Measurements from ENCODE around the gene NXN. TPM values are rescaled to one million over a fixed set of nuclear protein-coding genes. Genes with fewer than 3 reads are reported as not detected.

The NXN gene
- total RNA-seq, 4 donors from 2014 or later: 18.9 to 47.2 (median 33.4) TPM

GRCh38 chr17:1012823-1013728, 33.5 kb upstream of the NXN start:
- Histone ChIP-seq H3K36me3 (peaks cover 54% of the 10 kb centered on the region), H3K27ac (no peak overlapping the region), H3K9me3 (no peaks in the 10 kb centered on the region), H3K4me1 (peaks cover 14% of the 10 kb centered on the region), H3K4me3 (no peak overlapping the region), H3K27me3 (no peaks in the 10 kb centered on the region)
- WGBS: 73% methylated on average over 23 of the region's 30 CpGs
- peak in 1 of 2 donors; percentile 59 for DNase-seq (ENCODE audit: low spot score in 2 of 2)
- TF ChIP-seq POLR2AphosphoS5 (IDR thresholded peaks at IDR 0.05) (no peak), EP300 (IDR thresholded peaks at IDR 0.05) (no peak), POLR2A (IDR thresholded peaks at IDR 0.05) (no peak)
- TF ChIP-seq, protein P1, sequence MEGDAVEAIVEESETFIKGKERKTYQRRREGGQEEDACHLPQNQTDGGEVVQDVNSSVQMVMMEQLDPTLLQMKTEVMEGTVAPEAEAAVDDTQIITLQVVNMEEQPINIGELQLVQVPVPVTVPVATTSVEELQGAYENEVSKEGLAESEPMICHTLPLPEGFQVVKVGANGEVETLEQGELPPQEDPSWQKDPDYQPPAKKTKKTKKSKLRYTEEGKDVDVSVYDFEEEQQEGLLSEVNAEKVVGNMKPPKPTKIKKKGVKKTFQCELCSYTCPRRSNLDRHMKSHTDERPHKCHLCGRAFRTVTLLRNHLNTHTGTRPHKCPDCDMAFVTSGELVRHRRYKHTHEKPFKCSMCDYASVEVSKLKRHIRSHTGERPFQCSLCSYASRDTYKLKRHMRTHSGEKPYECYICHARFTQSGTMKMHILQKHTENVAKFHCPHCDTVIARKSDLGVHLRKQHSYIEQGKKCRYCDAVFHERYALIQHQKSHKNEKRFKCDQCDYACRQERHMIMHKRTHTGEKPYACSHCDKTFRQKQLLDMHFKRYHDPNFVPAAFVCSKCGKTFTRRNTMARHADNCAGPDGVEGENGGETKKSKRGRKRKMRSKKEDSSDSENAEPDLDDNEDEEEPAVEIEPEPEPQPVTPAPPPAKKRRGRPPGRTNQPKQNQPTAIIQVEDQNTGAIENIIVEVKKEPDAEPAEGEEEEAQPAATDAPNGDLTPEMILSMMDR (IDR thresholded peaks at IDR 0.05): no peak

DNA sequence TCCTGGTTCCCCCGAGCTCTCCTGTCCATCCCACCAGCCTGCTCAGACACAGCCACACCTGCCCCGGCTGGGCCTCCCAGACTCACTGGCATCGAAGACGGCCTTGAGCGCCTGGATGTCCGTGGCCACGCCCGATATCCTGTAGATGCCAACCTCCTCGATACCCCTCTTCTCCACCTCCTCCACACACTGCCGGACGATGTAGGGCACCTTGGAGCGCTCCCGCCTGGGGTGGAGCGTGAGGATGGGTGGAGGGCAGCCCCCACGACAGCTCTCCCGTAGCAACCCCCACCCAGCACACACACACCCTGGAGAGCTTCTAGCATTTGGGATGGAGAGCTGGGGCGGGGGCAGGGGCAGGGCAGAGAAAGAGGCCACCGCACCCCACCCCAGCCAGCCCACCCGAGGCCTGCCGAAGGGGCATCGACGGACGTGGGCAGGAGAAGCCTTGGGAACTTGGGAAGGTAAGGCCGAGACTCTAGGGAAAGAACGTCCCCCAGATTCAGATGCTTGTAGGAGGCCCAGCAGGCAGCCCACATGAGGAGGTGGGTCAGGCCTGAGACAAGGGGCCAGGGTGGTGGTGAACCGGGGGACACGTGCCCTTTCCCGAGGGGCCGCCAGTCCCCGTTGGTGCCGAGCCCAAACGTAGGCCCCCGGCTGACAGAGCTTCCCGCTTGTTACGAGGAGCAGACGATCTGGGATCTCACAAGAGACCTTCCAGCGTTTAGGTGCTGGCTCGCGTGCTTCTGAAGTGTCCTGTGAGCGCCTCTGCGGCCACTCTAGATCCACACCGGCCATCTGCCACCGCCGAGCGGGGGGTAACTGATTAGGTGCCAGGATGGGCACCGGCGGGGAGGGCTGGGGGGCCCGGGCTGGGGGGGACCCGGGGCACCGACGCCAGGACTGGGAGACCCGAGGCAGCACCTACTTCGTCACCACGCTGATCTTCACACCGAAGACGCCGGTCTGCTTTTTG, 32.5 kb upstream of the NXN start:
- Histone ChIP-seq H3K27ac (no peak overlapping the region), H3K4me3 (no peak overlapping the region), H3K9me3 (no peaks in the 10 kb centered on the region), H3K36me3 (peaks cover 63% of the 10 kb centered on the region), H3K27me3 (no peaks in the 10 kb centered on the region), H3K4me1 (peaks cover 24% of the 10 kb centered on the region)
- TF ChIP-seq, protein P1 (IDR thresholded peaks at IDR 0.05): no peak
- TF ChIP-seq EP300 (IDR thresholded peaks at IDR 0.05): no peak
- no peak for TF ChIP-seq POLR2AphosphoS5 (IDR thresholded peaks at IDR 0.05)
- TF ChIP-seq POLR2A (IDR thresholded peaks at IDR 0.05): no peak
- DNase-seq (ENCODE audit: low spot score in 2 of 2): no peak
- WGBS: 88% methylated on average over 19 of the region's 57 CpGs

- WGBS: 88% methylated on average over 10 of the region's 10 CpGs
- Histone ChIP-seq H3K27ac (no peak overlapping the region), H3K36me3 (peaks cover 60% of the 10 kb centered on the region), H3K4me1 (peaks cover 29% of the 10 kb centered on the region), H3K9me3 (no peaks in the 10 kb centered on the region), H3K27me3 (no peaks in the 10 kb centered on the region), H3K4me3 (no peak overlapping the region)
- no peak for DNase-seq (ENCODE audit: low spot score in 2 of 2)
- TF ChIP-seq POLR2AphosphoS5 (IDR thresholded peaks at IDR 0.05): no peak
- no peak for TF ChIP-seq POLR2A (IDR thresholded peaks at IDR 0.05)
- no peak for TF ChIP-seq EP300 (IDR thresholded peaks at IDR 0.05)
- TF ChIP-seq, protein P1 (IDR thresholded peaks at IDR 0.05): no peak
Measured at GRCh38 chr17:1011138-1011537, 31.6 kb upstream of the NXN start.

DNA sequence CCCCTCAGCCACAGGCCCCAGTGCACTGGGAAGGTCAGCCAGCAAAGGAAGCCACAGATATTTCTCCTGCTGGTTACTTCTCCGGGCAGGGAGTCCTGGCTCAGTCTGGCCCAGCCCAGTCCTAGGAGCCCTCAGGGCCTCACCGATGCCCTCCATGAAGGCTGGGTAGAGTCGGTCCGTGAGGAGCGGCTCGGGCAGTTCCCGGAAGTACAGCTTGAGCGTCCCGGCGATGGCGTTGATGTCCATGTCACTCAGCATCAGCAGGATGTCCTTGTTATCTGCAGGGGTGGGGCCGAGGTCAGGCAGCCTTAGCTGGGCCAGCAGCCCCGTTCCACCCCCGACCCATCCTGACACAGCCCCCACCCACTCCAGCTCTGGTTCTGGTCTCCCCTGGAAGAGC, 31.0 kb upstream of the NXN start:
- TF ChIP-seq POLR2A (IDR thresholded peaks at IDR 0.05): no peak
- TF ChIP-seq, protein P1 (IDR thresholded peaks at IDR 0.05): no peak
- no peak for TF ChIP-seq POLR2AphosphoS5 (IDR thresholded peaks at IDR 0.05)
- TF ChIP-seq EP300 (IDR thresholded peaks at IDR 0.05): no peak
- DNase-seq (ENCODE audit: low spot score in 2 of 2): no peak
- H3K9me3 ChIP-seq: no peaks in the 10 kb centered on the region
- H3K27ac ChIP-seq: no peak overlapping the region
- 94% methylated on average over 9 of the region's 14 CpGs for WGBS
- no peak overlapping the region for H3K4me3 ChIP-seq
- peaks cover 35% of the 10 kb centered on the region for H3K4me1 ChIP-seq
- no peaks in the 10 kb centered on the region for H3K27me3 ChIP-seq
- H3K36me3 ChIP-seq: peaks cover 66% of the 10 kb centered on the region
